Activated naive CD8-positive, alpha-beta T cell (primary cell): Measurements from ENCODE around the gene METTL25.

Experiments used
- H3K27ac Mint-ChIP-seq: one replicate; pipeline ENCODE4 v1.8.0; 2021; ENCODE audit warnings: mixed read lengths
- H3K27me3 Mint-ChIP-seq: one replicate; pipeline ENCODE4 v1.8.0; 2021; ENCODE audit warnings: mixed read lengths
- H3K36me3 Mint-ChIP-seq: one replicate; pipeline ENCODE4 v1.8.0; 2021; ENCODE audit warnings: mixed read lengths
- H3K4me1 Mint-ChIP-seq: one replicate; pipeline ENCODE4 v1.8.0; 2021; ENCODE audit warnings: low read depth, mixed read lengths
- H3K4me3 Mint-ChIP-seq: one replicate; pipeline ENCODE4 v1.8.0; 2021; ENCODE audit warnings: mild to moderate bottlenecking, mixed read lengths
- H3K9me3 Mint-ChIP-seq: one replicate; pipeline ENCODE4 v1.8.0; 2021; ENCODE audit warnings: low read depth, mixed read lengths

METTL25 gene

DNA sequence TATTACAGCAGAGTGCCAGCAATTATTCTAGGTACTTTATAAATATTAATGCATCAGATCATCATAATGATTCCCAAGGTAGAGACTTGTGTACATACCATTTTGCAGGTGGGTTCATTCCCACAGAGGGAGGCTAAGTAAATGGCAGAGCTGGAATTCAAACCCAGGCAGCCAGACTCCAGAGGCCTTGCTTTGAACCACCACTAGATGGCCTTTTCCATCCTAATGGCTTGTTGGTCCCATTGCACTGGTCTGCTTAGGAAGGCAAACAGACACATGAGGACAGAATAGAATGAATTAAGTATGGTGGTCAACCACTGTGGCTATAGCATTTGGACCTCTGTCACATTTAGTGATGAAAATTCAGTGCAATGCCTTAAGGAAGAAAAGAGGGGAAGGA lies 158.7 kb downstream of the METTL25 start:
- Mint-ChIP-seq H3K36me3 (no peaks in the 10 kb centered on the region), H3K9me3 (no peaks in the 10 kb centered on the region), H3K4me3 (no peak overlapping the region), H3K4me1 (no peaks in the 10 kb centered on the region), H3K27me3 (peaks cover 1% of the 10 kb centered on the region), H3K27ac (no peak overlapping the region)

DNA sequence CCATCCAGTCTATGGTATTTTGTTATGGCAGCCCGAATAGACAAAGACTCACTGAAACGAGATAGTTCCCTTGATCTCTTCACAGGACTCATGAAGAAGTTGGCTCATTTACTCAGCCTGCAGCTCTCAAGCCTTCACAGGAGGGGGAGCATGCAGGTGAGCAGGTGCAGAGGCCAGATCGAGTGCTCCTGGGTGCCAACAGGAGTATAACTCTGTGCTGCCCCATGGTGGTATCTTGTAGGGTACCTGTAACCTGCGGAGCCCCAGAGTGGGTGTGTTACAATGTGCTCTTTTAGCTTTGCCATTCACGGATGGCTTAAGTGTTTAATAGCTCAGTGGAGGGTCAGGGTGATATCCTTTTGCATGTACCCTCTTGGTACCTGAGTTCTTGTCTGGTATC lies 159.5 kb downstream of the METTL25 start:
- no peak overlapping the region for H3K27ac Mint-ChIP-seq
- no peaks in the 10 kb centered on the region for H3K9me3 Mint-ChIP-seq
- no peaks in the 10 kb centered on the region for H3K36me3 Mint-ChIP-seq
- H3K4me1 Mint-ChIP-seq: no peaks in the 10 kb centered on the region
- peaks cover 2% of the 10 kb centered on the region for H3K27me3 Mint-ChIP-seq
- H3K4me3 Mint-ChIP-seq: no peak overlapping the region

DNA sequence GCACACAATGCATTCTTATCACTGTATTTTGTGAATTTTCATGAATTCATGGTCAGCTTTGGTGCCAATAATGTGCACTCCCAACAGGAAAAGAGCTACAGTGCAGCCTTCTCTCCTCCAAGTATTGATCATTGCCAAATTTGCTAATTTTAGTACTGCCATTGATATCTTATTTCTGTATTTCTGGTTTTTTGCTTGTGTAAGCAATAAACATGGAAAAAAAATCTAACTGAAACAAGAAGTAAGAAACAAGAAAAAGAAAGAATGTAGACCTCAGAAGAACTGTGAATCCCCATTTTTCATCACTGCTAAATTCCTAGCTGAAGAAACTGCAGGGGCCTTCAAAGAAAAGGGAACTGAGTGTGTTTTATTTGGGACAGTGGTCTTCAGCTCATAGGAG lies 161.2 kb downstream of the METTL25 start:
- Mint-ChIP-seq H3K4me1 (no peaks in the 10 kb centered on the region), H3K4me3 (no peak overlapping the region), H3K9me3 (no peaks in the 10 kb centered on the region), H3K36me3 (no peaks in the 10 kb centered on the region), H3K27ac (no peak overlapping the region), H3K27me3 (peaks cover 4% of the 10 kb centered on the region)

DNA sequence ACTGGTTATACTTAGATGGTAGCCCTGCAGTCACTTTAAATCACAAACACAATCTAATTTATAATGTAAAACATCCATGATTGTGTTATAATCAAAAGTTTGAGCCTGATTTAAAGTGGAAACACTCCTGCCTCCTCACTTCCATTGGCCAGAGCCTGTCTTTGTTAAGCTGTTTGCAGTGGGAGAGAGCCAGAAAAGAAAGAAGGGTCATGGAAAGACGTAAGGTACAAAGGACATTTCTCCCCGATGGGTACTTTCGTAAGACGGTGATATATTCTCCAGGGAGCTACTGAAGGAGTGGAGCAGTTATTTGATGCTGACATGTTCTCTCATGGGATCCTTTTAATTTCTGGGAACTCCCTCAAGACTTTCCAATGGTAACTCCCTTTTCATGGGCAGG lies 164.0 kb downstream of the METTL25 start:
- no peaks in the 10 kb centered on the region for H3K9me3 Mint-ChIP-seq
- H3K27ac Mint-ChIP-seq: no peak overlapping the region
- no peaks in the 10 kb centered on the region for H3K4me1 Mint-ChIP-seq
- H3K36me3 Mint-ChIP-seq: no peaks in the 10 kb centered on the region
- H3K4me3 Mint-ChIP-seq: no peak overlapping the region
- peaks cover 8% of the 10 kb centered on the region for H3K27me3 Mint-ChIP-seq

DNA sequence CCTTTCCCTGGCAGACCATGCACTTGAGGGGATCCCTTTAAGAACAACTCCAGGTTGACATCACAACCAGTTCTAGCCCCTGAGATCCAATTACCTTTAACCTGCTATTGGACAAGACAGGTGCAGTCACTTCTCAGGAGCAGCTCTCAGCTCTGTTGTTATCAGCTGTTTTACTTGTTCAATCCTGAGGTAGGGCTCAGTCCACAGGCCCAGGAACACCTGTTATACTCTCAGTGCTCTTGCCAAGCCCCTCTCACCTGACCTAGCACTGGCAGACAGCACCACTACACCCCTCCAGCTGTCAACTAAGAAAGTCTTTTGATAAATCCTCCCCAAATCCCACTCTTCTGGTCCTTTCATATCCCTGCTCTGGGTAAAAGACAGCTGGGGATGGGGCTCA lies 164.4 kb downstream of the METTL25 start:
- Mint-ChIP-seq H3K36me3 (no peaks in the 10 kb centered on the region), H3K9me3 (no peaks in the 10 kb centered on the region), H3K27me3 (peaks cover 8% of the 10 kb centered on the region), H3K4me1 (no peaks in the 10 kb centered on the region), H3K27ac (no peak overlapping the region), H3K4me3 (no peak overlapping the region)

DNA sequence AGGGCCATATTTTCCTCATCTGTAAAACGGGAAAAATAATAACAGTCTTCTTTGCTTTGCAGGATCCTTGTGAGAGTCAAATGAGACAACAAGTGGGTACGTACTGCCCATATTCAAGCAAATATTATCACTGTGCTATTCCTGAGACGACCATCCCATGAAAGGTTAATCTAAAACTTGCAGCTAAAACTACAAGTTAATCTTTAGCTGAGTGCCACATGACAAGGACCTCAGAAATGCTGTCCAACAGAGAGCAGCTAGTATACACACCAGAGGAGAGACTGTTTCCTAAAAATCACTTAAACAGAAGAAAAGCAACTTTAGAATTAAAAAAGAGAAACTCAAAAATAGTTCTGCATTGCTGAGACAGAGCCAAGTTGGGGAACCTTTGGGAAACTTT lies 165.7 kb downstream of the METTL25 start:
- Mint-ChIP-seq H3K9me3 (no peaks in the 10 kb centered on the region), H3K4me3 (no peak overlapping the region), H3K36me3 (no peaks in the 10 kb centered on the region), H3K27ac (no peak overlapping the region), H3K27me3 (peaks cover 8% of the 10 kb centered on the region), H3K4me1 (no peaks in the 10 kb centered on the region)

DNA sequence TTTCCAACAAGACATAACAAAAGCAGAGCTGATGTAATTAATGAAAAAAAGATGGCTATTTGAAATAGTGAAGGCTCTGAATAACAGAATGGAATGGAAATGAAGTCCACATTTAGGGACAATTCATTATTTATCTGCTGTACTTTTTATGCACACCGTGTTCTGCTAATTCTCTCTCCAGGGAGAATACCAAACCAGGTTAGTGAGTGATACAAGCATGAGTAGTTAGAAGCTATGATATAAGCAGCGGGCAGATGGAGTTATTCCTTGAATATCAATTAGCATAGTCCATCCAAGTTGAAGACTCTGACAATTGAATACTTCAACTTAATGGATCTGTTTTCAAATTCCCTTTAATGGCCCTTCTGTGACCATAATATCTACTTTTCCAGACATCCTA lies 166.3 kb downstream of the METTL25 start:
- Mint-ChIP-seq H3K9me3 (no peaks in the 10 kb centered on the region), H3K27ac (no peak overlapping the region), H3K4me1 (no peaks in the 10 kb centered on the region), H3K4me3 (no peak overlapping the region), H3K27me3 (peaks cover 9% of the 10 kb centered on the region), H3K36me3 (no peaks in the 10 kb centered on the region)

DNA sequence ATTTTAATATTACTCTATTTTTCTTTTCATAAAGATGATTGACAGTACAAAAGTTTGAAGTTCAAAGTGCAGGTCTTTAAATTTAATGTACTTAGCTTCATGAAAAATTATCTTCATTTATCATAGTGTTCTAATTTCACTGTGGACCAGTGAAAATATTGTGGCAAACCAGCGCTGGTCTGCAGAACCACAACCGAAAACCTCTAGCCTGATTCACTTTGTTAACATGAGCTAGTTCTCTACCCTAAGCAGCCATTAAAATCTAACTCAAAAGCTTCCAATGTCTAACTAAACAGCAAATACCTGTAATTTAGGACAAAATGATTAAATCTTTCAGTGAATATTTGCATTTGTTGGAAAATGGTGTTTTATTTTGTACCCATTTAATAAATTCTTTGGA lies 167.3 kb downstream of the METTL25 start:
- Mint-ChIP-seq H3K36me3 (no peaks in the 10 kb centered on the region), H3K9me3 (no peaks in the 10 kb centered on the region), H3K27ac (no peak overlapping the region), H3K4me3 (no peak overlapping the region), H3K4me1 (no peaks in the 10 kb centered on the region), H3K27me3 (peaks cover 8% of the 10 kb centered on the region)

DNA sequence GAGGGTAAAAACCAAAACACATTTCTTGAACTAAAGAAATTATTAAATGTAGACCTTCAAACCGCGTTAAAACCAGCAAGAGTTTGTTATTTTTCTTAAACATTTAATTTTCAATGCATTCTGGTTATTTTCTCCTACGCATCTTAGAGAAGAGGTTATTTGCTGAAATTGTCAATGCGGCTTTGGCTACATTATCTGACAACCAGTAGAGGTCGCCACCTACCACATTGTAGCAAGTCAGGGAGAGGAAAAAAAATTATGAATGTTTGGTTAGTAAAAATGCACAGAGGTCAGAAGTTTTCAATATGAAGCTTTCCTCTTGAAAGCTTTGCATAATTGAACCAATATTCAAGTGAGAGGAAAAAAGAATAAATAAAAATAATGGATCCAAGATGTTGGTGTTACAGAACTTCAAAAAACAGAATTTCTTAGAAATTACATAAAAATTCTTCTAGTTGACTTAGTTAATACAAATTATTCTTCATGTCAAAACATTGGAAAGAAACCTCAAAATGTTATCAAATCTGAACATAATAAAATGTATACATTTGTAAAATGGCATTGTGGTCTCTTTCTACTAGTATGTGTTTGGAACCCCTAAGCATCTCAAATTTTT lies 168.9 kb downstream of the METTL25 start:
- Mint-ChIP-seq H3K9me3 (no peaks in the 10 kb centered on the region), H3K27ac (no peak overlapping the region), H3K4me3 (no peak overlapping the region), H3K36me3 (no peaks in the 10 kb centered on the region), H3K4me1 (no peaks in the 10 kb centered on the region), H3K27me3 (peaks cover 8% of the 10 kb centered on the region)
